NCI-H1092 (cell line): ENCODE results near the gene PCBD2.
"Not testable (repeated sequence)": the region's sequence is repeated elsewhere in the genome, so short reads cannot be mapped to it uniquely, and the experiment has no call there.

Experiments
- DNase-seq: peaks from one replicate; lab custom pipeline; 2025; lab: John Stamatoyannopoulos, UW

PCBD2 gene

GRCh38 chr5:134906811-134907210 lies 1.9 kb downstream of the PCBD2 start:
- no peak for DNase-seq

DNA sequence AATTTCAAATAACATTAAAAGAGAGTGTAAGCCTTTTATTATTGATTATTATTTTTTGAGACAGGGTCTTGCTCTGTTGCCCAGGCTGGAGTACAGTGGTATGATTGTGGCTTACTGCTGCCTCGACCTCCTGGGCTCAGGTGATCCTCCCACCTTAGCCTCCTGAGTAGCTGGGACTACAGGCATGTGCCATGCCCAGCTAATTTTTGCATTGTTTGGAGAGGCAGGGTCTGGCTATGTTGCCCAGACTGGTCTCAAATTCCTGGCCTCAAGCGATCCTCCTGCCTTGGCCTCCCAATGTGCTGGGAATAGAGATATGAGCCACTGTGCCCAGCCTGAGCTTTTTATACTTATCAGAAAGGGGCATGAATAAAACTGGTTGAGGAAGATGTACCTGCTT lies 5.8 kb downstream of the PCBD2 start:
- not testable (repeated sequence) for DNase-seq

DNA sequence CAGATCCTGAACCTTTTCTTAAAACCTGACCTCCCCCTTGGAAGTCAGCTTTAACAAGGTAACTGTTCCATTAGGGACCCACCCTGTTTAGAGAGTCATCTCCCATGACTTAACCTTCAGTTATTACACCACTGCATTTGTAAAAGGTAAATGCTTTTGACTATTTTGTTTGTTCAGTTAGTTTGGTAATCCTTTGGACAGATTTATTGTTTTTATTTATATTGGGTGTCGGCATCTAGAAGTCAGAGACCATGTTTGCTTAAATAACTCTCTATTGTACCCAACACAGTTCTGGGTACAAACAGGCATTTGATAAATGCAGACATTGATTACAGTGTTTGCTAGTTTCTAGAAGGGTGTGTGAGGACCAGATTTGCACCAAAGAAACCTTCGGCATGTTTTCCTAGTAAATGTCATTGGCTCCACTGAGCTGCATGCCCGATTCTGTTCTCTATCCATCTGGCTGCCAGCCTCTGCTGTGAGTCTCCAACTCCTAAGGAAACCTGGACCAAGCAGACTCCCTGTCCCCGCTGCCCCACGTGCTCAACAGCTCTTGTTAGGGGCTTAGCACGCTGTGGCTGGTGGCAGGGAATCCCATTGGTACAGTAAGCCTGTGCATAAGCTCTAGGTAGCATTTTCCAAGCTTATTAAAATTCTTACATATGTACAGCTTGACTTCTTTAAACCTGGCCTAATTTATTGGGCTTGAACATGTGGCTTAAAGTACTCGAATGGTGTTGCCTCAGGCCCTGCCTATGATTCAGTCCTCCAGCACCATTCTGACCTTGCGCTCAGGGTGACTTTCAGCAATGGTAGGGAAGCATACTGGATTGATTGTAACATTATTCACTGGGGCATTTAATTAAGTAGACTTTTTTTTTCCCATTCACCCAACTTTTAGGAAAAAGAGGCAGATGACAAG lies 6.6 kb downstream of the PCBD2 start:
- no peak for DNase-seq

GRCh38 chr5:134913254-134913653 lies 8.3 kb downstream of the PCBD2 start:
- no peak for DNase-seq

- DNase-seq, result no peak
Observed at GRCh38 chr5:134913795-134914194, 8.9 kb downstream of the PCBD2 start.

DNA sequence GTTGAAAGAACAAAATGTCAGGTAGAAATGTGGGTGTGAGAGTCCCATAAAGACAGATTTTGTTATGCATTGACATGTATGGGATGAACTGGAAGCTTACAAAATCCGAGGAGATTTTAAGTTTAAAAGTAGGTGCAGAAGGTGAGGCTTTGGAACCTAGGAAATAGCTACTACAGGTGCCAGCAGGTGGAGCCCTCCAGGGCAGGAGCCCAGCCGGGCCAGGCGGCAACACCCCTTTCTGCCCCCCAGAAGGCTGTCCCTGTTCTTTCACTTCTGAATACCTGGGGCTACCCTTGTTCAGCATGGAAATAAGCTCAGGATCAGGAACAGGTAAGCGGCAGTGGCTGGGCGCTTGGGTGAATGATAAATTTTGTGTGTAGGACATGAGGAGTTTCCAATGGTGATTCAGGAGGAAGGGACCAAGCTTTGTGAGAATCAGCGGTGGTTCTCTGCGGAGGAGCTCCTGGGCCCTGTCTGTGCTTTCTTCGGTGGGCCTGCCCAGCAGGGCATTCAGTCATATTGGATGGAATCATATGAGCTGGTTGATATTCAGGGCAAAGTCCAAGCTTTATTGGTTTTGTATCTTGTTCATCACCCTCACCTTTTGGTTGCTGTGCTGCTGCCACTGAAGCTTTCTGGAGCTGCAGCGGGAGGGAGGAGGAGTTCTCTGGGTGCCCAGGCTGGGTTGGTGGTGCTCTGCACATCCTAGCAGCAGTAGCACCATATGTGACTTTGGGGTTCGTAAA lies 12.3 kb downstream of the PCBD2 start:
- no peak for DNase-seq

DNA sequence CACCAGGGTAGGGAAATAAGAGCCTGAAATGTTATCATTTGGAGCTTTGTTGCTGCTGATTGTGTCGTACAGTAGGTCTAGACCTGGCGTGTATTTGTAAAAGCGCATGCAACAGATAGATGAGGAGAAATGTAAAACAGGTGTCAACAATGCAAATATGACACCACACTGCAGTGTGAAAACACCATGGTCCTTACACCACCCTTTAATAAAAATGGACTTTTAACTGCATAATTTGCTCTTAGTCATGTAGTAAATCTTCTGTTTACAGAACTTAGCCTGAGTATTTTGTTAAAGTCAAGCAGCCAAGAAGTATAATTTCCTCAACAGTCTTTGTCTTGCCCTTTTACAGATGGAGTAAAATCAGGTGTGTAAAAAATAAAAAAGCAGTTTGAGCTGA lies 13.9 kb downstream of the PCBD2 start:
- DNase-seq, result no peak

GRCh38 chr5:134920848-134921575 lies 16.1 kb downstream of the PCBD2 start:
- no peak for DNase-seq

GRCh38 chr5:134932508-134932907 lies 27.6 kb downstream of the PCBD2 start:
- DNase-seq, result no peak

- DNase-seq, result no peak
Observed at GRCh38 chr5:134934202-134934601, 29.3 kb downstream of the PCBD2 start.

DNA sequence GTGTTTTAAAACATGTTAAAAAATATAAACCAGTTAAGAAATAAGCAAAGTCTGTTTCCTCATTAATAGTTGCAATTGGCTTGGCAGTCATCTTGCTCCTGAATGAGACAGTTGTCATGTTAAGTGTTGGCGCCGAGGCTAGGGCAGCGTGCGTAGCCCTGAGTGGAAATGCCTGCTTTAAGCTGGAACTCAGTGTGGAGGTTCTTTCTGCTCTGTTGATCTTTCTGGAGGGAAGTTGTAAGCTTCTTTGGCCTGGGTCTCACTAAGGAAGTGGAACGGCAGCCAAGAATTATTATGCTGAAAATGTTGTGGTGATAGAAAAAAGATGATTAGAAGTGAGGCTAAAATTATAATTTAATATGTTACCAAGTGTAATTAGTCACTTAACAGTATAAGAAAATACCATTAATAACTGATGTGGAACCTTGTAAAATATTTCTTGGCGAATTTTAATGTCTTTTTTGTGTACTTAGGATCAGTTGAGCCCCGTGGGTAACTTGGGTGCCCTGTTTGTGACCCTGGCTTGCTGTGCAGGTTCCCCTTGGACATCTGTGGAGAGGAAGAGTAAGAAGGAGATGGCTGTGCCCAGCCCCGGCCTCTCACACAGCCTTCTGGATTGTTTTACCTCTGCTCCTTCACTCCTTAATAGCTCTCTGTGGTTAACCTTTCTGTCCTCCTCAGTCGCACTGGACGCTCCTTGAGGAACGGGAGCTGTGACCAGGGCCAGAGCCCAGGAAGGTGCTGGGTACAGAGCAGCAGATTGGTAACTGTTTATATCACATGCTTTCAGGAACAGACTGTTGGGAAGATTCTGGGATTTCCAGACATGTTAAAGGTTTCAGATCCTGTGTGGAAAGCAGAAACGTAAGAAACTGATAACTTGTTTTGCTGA lies 31.0 kb downstream of the PCBD2 start:
- DNase-seq, result no peak

DNA sequence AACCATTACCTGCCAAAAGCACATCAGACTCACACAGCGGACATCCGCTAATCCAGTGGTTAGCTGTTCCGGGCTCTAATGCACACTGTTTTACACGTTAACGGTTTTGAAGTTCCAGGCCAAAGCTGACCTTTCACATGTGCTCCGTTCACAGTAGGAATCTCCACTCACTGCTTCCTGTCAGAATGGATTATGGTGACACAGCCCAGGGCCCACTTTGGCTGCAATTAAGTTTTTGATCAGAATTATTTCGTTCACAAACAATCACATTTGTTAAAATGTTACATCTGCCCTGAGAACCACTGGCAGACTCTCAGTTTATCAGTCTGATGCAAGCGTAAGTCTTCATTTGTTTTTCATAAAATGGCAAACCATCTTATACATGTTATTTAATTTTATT lies 32.6 kb downstream of the PCBD2 start:
- no peak for DNase-seq

GRCh38 chr5:134938030-134938429 lies 33.1 kb downstream of the PCBD2 start:
- DNase-seq, result no peak

DNA sequence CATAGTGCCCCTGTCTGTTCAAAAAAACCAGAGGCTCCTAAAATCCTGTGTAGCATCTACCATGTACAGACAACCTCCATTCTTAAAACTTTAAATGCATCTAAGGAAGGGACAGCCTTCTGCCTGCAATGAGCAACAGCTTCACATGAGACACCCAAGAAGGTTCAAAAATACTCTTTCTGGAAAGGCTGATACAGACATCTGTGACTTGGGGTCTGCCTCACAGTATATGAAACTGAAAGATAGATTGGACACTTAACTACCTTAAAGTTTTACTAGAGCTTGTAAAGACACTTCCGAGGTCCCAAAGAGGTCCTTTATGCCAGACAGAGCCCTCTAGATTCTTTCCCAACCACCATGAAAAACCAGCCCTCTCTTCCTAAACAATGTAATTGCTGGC lies 34.6 kb downstream of the PCBD2 start:
- no peak for DNase-seq

DNA sequence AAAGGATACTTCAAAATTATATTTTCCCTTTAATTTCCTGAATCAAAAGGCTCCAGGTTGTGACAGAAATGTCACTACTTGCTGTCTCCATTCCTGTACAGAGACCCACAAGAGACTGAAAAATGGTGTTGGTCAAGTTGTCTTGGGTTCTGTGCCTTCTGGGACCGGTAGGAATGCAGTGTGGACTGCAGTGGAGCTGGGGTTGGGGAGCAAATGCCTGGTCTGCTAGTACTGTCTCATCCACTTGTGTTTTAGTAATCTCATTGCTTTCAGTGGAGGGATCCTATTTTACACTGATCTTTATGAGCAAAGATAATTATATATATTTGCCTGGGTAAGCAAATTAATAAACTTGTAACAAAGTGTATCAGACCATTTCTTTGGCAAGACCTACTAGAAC lies 38.6 kb downstream of the PCBD2 start:
- no peak for DNase-seq

- DNase-seq, result no peak
Observed at GRCh38 chr5:134944630-134945029, 39.7 kb downstream of the PCBD2 start.

- no peak for DNase-seq
Observed at GRCh38 chr5:134945041-134945440, 40.1 kb downstream of the PCBD2 start.

DNA sequence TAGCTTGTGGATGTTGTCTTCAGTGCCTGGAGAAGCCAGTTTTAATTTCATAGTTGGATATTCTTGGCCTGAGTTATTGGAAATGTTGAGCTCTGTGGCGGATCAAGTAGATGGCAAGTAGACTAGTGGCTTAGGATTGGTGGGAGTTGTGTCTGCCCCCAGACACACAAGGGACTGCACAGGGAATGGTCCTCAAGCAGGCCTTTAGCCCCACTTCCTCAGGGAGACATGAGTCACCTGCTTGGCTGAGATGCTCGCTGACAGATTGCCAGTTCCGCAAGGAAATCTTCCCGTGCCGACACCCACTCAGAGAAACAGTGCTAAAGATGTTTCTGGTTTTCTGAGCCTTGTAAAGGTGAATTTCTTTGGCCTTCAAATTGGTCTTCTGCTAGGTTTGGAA lies 44.0 kb downstream of the PCBD2 start:
- no peak for DNase-seq

DNA sequence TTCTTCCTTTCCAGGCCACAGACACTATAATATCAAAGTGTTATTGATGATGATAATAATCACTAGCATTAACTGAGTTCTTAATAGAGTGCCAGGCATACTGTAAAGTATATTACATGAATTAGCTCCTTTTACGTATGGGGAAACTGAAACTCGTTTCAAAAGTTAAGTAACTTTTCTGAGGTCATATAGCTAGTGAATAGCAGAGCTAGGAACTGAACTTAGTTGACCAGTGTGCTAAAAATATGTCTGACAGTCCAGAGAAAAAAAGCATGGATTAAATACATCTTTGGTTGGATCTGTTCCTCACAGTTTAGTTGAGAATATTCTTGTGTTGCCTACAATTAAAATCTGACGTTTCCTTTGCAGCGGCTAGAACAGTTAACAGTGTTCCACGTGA lies 44.4 kb downstream of the PCBD2 start:
- no peak for DNase-seq

DNA sequence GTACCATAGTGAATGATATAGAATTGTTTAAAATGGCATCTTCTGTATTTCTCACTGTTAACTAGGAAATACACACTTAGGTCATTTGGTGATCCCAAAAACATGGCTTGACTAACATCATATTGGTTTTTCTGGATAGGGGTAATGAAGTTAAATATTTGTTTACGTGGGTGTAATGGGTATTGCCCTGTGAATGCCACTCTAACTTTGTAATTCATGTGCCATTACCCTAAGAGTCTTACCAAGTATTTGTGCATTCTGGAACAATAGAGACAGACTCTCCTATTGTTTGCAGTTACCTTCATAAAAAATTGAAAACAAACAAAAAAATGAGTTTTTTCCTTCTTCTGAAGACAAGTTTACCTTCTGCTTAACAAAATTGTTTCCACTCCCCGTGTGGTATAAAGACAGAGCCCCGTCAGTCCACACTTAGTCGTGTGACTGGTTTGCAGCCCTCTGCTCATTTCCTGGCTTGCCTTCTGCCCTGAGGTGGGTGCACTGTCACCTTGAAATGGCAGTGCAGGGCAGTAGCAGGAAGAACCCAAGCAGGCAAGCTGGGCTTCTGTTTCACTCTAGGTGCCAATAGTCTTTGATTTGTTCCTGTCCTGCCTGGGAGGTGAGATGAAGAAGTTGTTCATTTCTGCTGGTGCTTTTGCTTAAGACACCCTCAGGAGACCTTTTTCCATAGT lies 53.1 kb downstream of the PCBD2 start:
- DNase-seq, result no peak

DNA sequence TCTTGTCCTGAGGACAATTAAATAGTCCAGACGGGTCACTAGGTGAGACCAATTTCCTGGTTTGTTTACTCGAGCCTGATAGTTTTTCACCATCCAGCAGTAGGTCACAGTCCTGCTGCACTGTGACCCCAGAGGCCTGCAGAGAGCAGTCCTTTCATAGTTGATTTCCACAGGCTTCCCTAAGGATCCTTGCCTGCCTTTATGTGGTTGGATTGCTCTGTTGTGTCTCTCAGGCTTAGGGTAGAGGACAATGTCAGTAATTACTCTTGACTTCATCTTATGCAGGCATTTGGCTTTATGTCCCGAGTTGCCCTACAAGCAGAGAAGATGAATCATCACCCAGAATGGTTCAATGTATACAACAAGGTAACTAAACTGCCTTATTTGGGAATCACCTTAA lies 53.8 kb downstream of the PCBD2 start:
- DNase-seq, result no peak
